ENCODE data around the gene SLC29A1.
"Not testable (repeated sequence)": the region's sequence is repeated elsewhere in the genome, so short reads cannot be mapped to it uniquely, and the experiment has no call there.

SLC29A1 gene

DNA sequence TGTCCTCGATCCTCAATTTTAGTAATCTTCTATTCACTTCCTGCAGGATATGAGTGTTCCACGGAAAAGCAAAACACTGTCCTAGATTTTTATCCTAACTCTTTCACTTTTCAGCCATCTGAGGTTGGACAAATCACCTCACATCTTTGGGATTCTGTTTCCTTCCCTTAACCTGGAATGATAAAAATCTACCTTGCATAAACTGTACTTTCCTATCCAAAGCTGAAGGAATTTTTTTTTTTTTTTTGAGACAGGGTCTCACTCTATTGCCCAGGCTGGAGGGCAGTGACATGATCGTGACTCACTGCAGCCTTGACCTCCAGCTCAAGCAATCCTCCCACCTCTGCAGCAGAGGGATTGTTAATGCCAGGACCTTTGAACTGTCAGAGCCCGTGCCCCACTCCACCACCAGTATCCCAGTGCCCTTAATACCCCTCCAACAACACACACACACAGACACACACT is 44.3 kb upstream of the SLC29A1 start:
- ChIA-PET CTCF (interaction anchor here (1.5 kb wide), 1 partner anchor 79 kb away, joined by 3 read pairs; no protein-coding TSS in a partner anchor), POLR2A (ENCODE audit: low non-redundant PET) (no interaction called here)
- TF ChIP-seq, protein P1, sequence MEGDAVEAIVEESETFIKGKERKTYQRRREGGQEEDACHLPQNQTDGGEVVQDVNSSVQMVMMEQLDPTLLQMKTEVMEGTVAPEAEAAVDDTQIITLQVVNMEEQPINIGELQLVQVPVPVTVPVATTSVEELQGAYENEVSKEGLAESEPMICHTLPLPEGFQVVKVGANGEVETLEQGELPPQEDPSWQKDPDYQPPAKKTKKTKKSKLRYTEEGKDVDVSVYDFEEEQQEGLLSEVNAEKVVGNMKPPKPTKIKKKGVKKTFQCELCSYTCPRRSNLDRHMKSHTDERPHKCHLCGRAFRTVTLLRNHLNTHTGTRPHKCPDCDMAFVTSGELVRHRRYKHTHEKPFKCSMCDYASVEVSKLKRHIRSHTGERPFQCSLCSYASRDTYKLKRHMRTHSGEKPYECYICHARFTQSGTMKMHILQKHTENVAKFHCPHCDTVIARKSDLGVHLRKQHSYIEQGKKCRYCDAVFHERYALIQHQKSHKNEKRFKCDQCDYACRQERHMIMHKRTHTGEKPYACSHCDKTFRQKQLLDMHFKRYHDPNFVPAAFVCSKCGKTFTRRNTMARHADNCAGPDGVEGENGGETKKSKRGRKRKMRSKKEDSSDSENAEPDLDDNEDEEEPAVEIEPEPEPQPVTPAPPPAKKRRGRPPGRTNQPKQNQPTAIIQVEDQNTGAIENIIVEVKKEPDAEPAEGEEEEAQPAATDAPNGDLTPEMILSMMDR (conservative IDR thresholded peaks at IDR 0.05; ENCODE audit: low read depth): no peak
- DNase-seq (ENCODE audit: low spot score): no peak
- H3K27ac ChIP-seq: peak overlapping the region; percentile 84

DNA sequence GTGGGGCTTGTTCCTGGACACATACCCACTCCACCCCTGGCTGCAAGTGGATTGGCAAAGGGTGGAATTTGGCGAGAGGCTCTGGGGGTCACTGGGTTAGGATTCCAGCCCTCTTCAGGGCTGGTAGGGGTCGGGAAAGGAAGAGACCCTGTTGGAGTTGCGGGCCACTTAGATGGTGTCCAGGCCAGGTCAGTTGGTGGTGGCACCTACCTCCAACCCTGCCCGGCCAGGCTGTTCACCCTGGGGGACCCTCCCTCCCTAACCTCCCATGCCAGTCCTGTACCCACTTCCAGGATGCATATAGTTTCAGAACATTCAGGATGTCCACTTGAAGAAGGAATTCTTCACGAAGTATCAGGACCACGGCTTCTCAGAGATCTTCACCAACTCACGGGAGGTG is 43.7 kb upstream of the SLC29A1 start:
- peak overlapping the region; percentile 84 for H3K27ac ChIP-seq
- ChIA-PET CTCF (interaction anchor here (1.5 kb wide), 1 partner anchor 79 kb away, joined by 3 read pairs; no protein-coding TSS in a partner anchor), POLR2A (ENCODE audit: low non-redundant PET) (no interaction called here)
- DNase-seq (ENCODE audit: low spot score): no peak
- TF ChIP-seq, protein P1 (conservative IDR thresholded peaks at IDR 0.05; ENCODE audit: low read depth): no peak

GRCh38 chr6:44180406-44180805 is 43.0 kb upstream of the SLC29A1 start:
- no peak for DNase-seq (ENCODE audit: low spot score)
- TF ChIP-seq, protein P1 (conservative IDR thresholded peaks at IDR 0.05; ENCODE audit: low read depth): no peak
- H3K27ac ChIP-seq: peak overlapping the region; percentile 23; the same call in 1 of the 2 replicates
- POLR2A ChIA-PET (ENCODE audit: low non-redundant PET): no interaction called here
- CTCF ChIA-PET: interaction anchor here (1.0 to 1.5 kb wide), 3 partner anchors 10 to 80 kb away, joined by 3 to 4 read pairs (median 3); no protein-coding TSS in a partner anchor

- CTCF ChIA-PET: interaction anchor here (1.0 to 1.1 kb wide), 2 partner anchors 9 to 46 kb away, joined by 3 to 4 read pairs; no protein-coding TSS in a partner anchor
- DNase-seq (ENCODE audit: low spot score): no peak
- TF ChIP-seq, protein P1 (conservative IDR thresholded peaks at IDR 0.05; ENCODE audit: low read depth): no peak
- POLR2A ChIA-PET (ENCODE audit: low non-redundant PET): no interaction called here
- H3K27ac ChIP-seq: peak overlapping the region; percentile 23; the same call in 1 of the 2 replicates
Observed at GRCh38 chr6:44180886-44181285, 42.5 kb upstream of the SLC29A1 start.

- CTCF ChIA-PET; DNase-seq (ENCODE audit: low spot score); POLR2A ChIA-PET (ENCODE audit: low non-redundant PET); H3K27ac ChIP-seq: not testable (repeated sequence)
Observed at GRCh38 chr6:44181784-44182183, 41.6 kb upstream of the SLC29A1 start.

DNA sequence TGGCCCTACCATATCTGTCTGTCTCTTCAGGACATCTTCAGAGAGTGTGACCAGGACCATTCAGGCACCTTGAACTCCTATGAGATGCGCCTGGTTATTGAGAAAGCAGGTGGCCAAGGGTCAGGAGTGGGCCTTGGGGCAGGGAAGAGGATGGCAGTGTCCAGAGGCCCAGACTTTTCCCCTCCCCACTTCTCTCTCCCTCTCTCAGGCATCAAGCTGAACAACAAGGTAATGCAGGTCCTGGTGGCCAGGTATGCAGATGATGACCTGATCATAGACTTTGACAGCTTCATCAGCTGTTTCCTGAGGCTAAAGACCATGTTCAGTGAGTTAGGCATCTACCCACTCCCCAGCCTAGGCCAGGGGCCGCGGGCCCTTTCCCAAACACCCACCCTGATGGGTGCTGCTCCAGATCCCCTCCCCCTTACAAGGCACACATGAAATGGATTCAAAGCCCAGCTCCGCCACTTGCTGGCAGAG is 40.4 kb upstream of the SLC29A1 start:
- TF ChIP-seq, protein P1 (conservative IDR thresholded peaks at IDR 0.05; ENCODE audit: low read depth): no peak
- DNase-seq (ENCODE audit: low spot score): no peak
- POLR2A ChIA-PET (ENCODE audit: low non-redundant PET): no interaction called here
- no peak overlapping the region for H3K27ac ChIP-seq
- CTCF ChIA-PET: no interaction called here

DNA sequence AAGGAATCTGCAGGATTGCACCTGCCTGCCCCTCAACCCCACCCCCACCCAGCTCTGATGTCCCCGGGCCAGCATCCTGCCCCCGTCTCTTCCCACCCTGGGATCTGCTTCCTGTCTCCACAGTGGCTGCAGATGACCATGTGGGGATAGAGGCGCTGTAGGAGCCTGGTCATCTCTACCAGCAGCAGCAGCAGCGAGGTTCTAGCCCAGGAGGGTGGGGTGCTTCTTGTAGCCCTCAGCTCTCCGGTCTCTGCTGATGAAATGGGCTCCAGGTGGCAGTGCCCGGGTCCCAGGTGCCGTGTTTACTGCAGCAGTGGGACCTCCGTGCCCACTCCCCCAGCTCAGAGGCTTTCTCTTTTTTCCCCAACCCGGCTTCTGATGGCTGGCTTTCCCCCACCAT is 39.6 kb upstream of the SLC29A1 start:
- ChIA-PET CTCF (no interaction called here), POLR2A (ENCODE audit: low non-redundant PET) (no interaction called here)
- H3K27ac ChIP-seq: no peak overlapping the region
- TF ChIP-seq, protein P1 (conservative IDR thresholded peaks at IDR 0.05; ENCODE audit: low read depth): no peak
- DNase-seq (ENCODE audit: low spot score): no peak

DNA sequence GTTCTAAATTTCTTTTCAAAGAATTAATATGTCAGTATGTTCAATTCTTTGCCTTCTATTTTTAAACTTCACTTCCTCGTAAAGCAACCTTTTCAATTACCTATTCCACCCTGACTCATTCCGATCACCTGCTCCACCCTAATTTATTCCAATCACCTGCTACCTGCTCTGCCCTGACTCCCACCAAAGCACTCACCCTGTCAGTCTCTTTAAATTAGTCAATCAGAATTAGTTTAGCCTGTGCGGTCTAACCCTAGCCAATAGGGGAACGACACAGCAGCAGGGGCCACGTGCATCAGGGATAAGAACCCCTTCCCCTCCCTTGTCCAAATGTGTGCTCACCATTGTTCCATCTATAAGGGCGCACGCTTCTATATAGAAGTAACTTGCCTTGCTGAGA is 38.0 kb upstream of the SLC29A1 start:
- DNase-seq (ENCODE audit: low spot score); H3K27ac ChIP-seq; POLR2A ChIA-PET (ENCODE audit: low non-redundant PET): not testable (repeated sequence)
- CTCF ChIA-PET: interaction anchor here (0.6 to 1.0 kb wide), 3 partner anchors 36 to 110 kb away, joined by 3 to 7 read pairs (median 3); no protein-coding TSS in a partner anchor

Data from RWPE1 (cell line).